ENCODE measurements around the gene ABCG1.

The ABCG1 gene

GRCh38 chr21:42239973-42240372 is 21.0 kb downstream of the ABCG1 start:
- DNase-seq (ENCODE audit: low read depth, low spot score): no peak
- in situ Hi-C loops (cut with HindIII; ENCODE audit: low sequenced_read_pairs): no loop called here
- no peak overlapping the region for H3K4me3 ChIP-seq (ENCODE audit: low read depth, low read length)
- TF ChIP-seq CTCF (IDR thresholded peaks at IDR 0.05; ENCODE audit: low read depth, low read length): no peak

DNA sequence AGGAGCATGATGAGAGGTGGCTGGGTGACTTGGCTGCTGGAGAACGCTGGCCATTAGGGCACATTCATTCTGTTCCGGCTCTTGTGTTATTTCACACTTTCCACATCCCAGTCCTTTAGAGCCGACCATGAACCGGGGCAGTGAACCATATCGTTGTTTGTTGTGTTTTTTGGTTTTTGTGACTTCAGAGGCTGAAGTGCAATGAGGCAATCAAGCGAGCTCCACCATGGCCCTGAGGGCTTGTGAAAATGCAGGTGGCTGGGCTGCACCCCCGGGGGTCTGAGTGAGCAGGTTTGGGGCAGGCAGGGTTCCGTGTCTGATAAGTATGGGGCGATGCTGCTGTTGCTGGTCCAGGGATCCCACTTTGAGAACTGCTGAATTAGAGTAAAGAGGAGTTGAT is 23.7 kb downstream of the ABCG1 start:
- no peak for DNase-seq (ENCODE audit: low read depth, low spot score)
- in situ Hi-C loops (cut with HindIII; ENCODE audit: low sequenced_read_pairs): no loop called here
- TF ChIP-seq CTCF (IDR thresholded peaks at IDR 0.05; ENCODE audit: low read depth, low read length): no peak
- H3K4me3 ChIP-seq (ENCODE audit: low read depth, low read length): no peak overlapping the region

GRCh38 chr21:42243026-42243425 is 24.1 kb downstream of the ABCG1 start:
- no peak for TF ChIP-seq CTCF (IDR thresholded peaks at IDR 0.05; ENCODE audit: low read depth, low read length)
- DNase-seq (ENCODE audit: low read depth, low spot score): no peak
- no peak overlapping the region for H3K4me3 ChIP-seq (ENCODE audit: low read depth, low read length)
- in situ Hi-C loops (cut with HindIII; ENCODE audit: low sequenced_read_pairs): no loop called here

GRCh38 chr21:42245331-42246193 is 26.6 kb downstream of the ABCG1 start:
- in situ Hi-C loops (cut with HindIII; ENCODE audit: low sequenced_read_pairs): no loop called here
- no peak overlapping the region for H3K4me3 ChIP-seq (ENCODE audit: low read depth, low read length)
- no peak for DNase-seq (ENCODE audit: low read depth, low spot score)
- no peak for TF ChIP-seq CTCF (IDR thresholded peaks at IDR 0.05; ENCODE audit: low read depth, low read length)

- in situ Hi-C loops (cut with HindIII; ENCODE audit: low sequenced_read_pairs): no loop called here
- TF ChIP-seq CTCF (IDR thresholded peaks at IDR 0.05; ENCODE audit: low read depth, low read length): no peak
- H3K4me3 ChIP-seq (ENCODE audit: low read depth, low read length): no peak overlapping the region
- no peak for DNase-seq (ENCODE audit: low read depth, low spot score)
Measured at GRCh38 chr21:42247716-42248115, 28.8 kb downstream of the ABCG1 start.

GRCh38 chr21:42248241-42248640 is 29.3 kb downstream of the ABCG1 start:
- no peak for TF ChIP-seq CTCF (IDR thresholded peaks at IDR 0.05; ENCODE audit: low read depth, low read length)
- no peak for DNase-seq (ENCODE audit: low read depth, low spot score)
- no peak overlapping the region for H3K4me3 ChIP-seq (ENCODE audit: low read depth, low read length)
- in situ Hi-C loops (cut with HindIII; ENCODE audit: low sequenced_read_pairs): no loop called here
